Activated B cell treated with CpG ODN at 0.5 μM for 24 hours (primary cell): ENCODE measurements around the gene EHD2. TPM values are rescaled to one million over a fixed set of nuclear protein-coding genes. Genes with fewer than 3 reads are reported as not detected.
"Not testable (repeated sequence)": the region's sequence is repeated elsewhere in the genome, so short reads cannot be mapped to it uniquely, and the experiment has no call there.

ENCODE experiments used
- ATAC-seq: fragments of 200-7000 bp; cut with Tn5 transposase; one replicate; pipeline ENCODE4 v1.10.0; 2021; ENCODE audit warnings: low read depth, mild to moderate bottlenecking, moderate library complexity
- CTCF ChIA-PET: fragments of 350-600 bp; sonication (Branson Sonifier 250); formaldehyde crosslinking; loops from one replicate; lab custom pipeline; 2021; ENCODE audit warnings: antibody characterized with exemption; lab: Charles Lee
- POLR2A ChIA-PET: fragments of 350-600 bp; sonication (Branson Sonifier 250); formaldehyde crosslinking; loops from one replicate; lab custom pipeline; 2021; ENCODE audit warnings: antibody characterized with exemption; lab: Charles Lee
- DNase-seq: peaks from one replicate; pipeline ENCODE4 v3.0.0; 2022
- H3K27ac Mint-ChIP-seq: one replicate; pipeline ENCODE4 v1.8.0; 2020; ENCODE audit warnings: mixed read lengths
- H3K27me3 Mint-ChIP-seq: one replicate; pipeline ENCODE4 v1.8.0; 2021; ENCODE audit warnings: mixed read lengths
- H3K36me3 Mint-ChIP-seq: one replicate; pipeline ENCODE4 v1.8.0; 2021; ENCODE audit warnings: low read depth, mixed read lengths
- H3K4me1 Mint-ChIP-seq: one replicate; pipeline ENCODE4 v1.8.0; 2021; ENCODE audit warnings: mixed read lengths
- H3K4me3 Mint-ChIP-seq: one replicate; pipeline ENCODE4 v1.8.0; 2020; ENCODE audit warnings: mild to moderate bottlenecking, mixed read lengths
- H3K9me3 Mint-ChIP-seq: one replicate; pipeline ENCODE4 v1.8.0; 2020; ENCODE audit warnings: mixed read lengths
- CTCF ChIP-seq: fragments of 200-600 bp; IDR thresholded peaks from one replicate; pipeline ENCODE4 v1.8.0; 2022; ENCODE audit warnings: antibody characterized with exemption, mild to moderate bottlenecking
- intact Hi-C: fragments of 100-400 bp; cut with micrococcal nuclease; formaldehyde crosslinking; loops from one replicate; pipeline ENCODE4 v1.15.1; 2024
- total RNA-seq: library from RNA; stranded (reverse); gene quantifications from 2 replicates; pipeline ENCODE4 v1.2.3, GENCODE V29; 2022

EHD2 gene
- total RNA-seq, 1 donor from 2014 or later, result not detected

- Mint-ChIP-seq H3K4me3 (no peak overlapping the region), H3K27ac (no peak overlapping the region), H3K36me3 (peaks cover 29% of the 10 kb centered on the region), H3K27me3 (no peaks in the 10 kb centered on the region), H3K4me1 (no peaks in the 10 kb centered on the region), H3K9me3 (peaks cover 3% of the 10 kb centered on the region)
- ChIA-PET CTCF (no interaction called here), POLR2A (no interaction called here)
- no peak for TF ChIP-seq CTCF
- intact Hi-C loops, result no loop called here
- ATAC-seq (no peak), DNase-seq (no peak)
Observed at GRCh38 chr19:47761566-47761965, 48.3 kb downstream of the EHD2 start.

- Mint-ChIP-seq H3K27ac (no peak overlapping the region), H3K4me3 (no peak overlapping the region), H3K36me3 (peaks cover 24% of the 10 kb centered on the region), H3K27me3 (no peaks in the 10 kb centered on the region), H3K4me1 (no peaks in the 10 kb centered on the region), H3K9me3 (peaks cover 3% of the 10 kb centered on the region)
- ATAC-seq (no peak), DNase-seq (no peak)
- ChIA-PET POLR2A (no interaction called here), CTCF (no interaction called here)
- no peak for TF ChIP-seq CTCF
- intact Hi-C loops, result no loop called here
Observed at GRCh38 chr19:47762151-47762550, 48.9 kb downstream of the EHD2 start.

GRCh38 chr19:47762615-47763308 is 49.5 kb downstream of the EHD2 start:
- DNase-seq, result no peak
- Mint-ChIP-seq H3K4me3 (no peak overlapping the region), H3K27ac (no peak overlapping the region), H3K27me3 (no peaks in the 10 kb centered on the region), H3K36me3 (peaks cover 17% of the 10 kb centered on the region), H3K4me1 (no peaks in the 10 kb centered on the region), H3K9me3 (peaks cover 3% of the 10 kb centered on the region)
- intact Hi-C loops, result no loop called here
- no peak for ATAC-seq
- ChIA-PET CTCF (no interaction called here), POLR2A (no interaction called here)
- TF ChIP-seq CTCF, result no peak

- H3K4me1 Mint-ChIP-seq, DNase-seq, ATAC-seq, H3K36me3 Mint-ChIP-seq, H3K9me3 Mint-ChIP-seq, H3K27ac Mint-ChIP-seq, H3K27me3 Mint-ChIP-seq, intact Hi-C loops, H3K4me3 Mint-ChIP-seq: not testable (repeated sequence)
- ChIA-PET POLR2A (interaction anchor here (0.6 kb wide), 2 partner anchors 264 to 489 kb away, joined by 3 to 8 read pairs; no protein-coding TSS in a partner anchor), CTCF (interaction anchor here (2.5 kb wide), 1 partner anchor 25 kb away, joined by 9 read pairs; no protein-coding TSS in a partner anchor)
Observed at GRCh38 chr19:47764705-47765104, 51.5 kb downstream of the EHD2 start.

- CTCF ChIA-PET, result interaction anchor here (2.5 kb wide), 1 partner anchor 24 kb away, joined by 9 read pairs; no protein-coding TSS in a partner anchor
- intact Hi-C loops, result loop anchor here (1.0 kb wide), 2 partner anchors 23 to 98 kb away; no protein-coding TSS in a partner anchor
- POLR2A ChIA-PET, result no interaction called here
- no peak overlapping the region for H3K27ac Mint-ChIP-seq
- DNase-seq (no peak), ATAC-seq (no peak)
- no peak for TF ChIP-seq CTCF
- H3K4me3 Mint-ChIP-seq, result no peak overlapping the region
- no peaks in the 10 kb centered on the region for H3K27me3 Mint-ChIP-seq
- no peaks in the 10 kb centered on the region for H3K9me3 Mint-ChIP-seq
- H3K4me1 Mint-ChIP-seq, result no peaks in the 10 kb centered on the region
- no peaks in the 10 kb centered on the region for H3K36me3 Mint-ChIP-seq
Observed at GRCh38 chr19:47765523-47766358, 52.5 kb downstream of the EHD2 start.
